Activated effector memory CD4-positive, alpha-beta T cell treated with anti-CD3 and anti-CD28 coated beads, Interleukin-2, amount 50 U/mL, for 16 hours (primary cell): ENCODE measurements around the gene ACSM6.

Experiments used
- DNase-seq: peaks from one replicate; pipeline ENCODE4 v3.0.0-alpha.2; 2020

Gene ACSM6

GRCh38 chr10:95247200-95247880 is 53.3 kb downstream of the ACSM6 start:
- no peak for DNase-seq

GRCh38 chr10:95247881-95248583 is 54.0 kb downstream of the ACSM6 start:
- DNase-seq: no peak

- no peak for DNase-seq
These were observed 55.0 kb downstream of the ACSM6 start for GRCh38 chr10:95248989-95249388.

DNA sequence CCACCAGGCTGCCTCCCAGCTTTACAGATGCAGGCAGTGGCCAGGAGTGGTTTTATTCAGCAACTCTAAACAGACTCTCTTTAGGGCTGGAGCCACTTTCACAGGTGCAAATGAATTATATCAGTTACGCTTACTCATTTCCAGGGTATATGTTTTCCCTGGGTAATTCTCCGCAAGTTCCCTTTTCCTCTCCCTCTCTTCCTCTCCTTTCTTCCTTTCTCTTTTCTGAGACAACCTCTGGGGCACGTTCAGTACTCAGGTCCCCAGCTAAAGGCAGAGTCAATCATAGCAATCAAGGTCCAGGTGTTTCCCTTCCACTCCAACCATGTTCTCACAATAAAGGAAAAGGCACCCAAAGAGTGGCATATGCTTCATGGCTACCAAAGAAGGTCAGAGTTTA is 55.4 kb downstream of the ACSM6 start:
- DNase-seq: no peak

- DNase-seq: no peak
These were observed 56.8 kb downstream of the ACSM6 start for GRCh38 chr10:95250856-95251255.

GRCh38 chr10:95253007-95253406 is 59.0 kb downstream of the ACSM6 start:
- no peak for DNase-seq

GRCh38 chr10:95253686-95254085 is 59.6 kb downstream of the ACSM6 start:
- DNase-seq: no peak

DNA sequence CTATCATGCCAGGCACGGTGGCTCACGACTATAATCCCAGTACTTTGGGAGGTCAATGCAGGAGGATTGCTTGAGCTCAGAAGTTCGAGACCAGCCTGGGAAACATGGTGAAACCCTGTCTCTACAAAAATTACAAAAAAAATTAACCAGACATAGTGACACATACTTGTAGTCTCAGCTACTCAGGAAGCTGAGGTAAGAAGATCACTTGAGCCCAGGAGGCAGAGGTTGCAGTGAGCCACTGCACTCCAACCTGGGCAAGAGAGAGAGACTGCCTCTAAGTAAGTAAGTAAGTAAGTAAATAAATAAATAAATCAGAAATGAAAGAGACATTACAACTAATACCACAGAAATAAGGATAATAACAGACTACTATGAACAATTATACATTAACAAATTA is 60.6 kb downstream of the ACSM6 start:
- no peak for DNase-seq

DNA sequence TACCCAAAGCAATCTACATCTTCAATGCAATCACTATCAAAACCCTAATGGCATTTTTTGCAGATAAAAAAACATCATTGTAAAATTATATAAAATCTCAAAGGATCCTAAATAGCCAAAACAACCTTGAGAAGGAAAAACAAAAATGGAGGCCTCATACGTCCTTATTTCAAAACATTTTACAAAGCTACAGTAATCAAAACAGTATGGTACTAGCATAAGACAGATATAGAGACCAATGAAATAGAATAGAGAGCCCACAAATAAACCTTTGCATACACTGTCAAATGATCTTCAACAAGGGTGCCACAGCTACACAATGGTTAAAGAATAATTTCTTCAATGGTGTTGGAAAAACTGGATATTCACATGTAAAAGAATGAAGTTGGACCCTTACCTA is 62.2 kb downstream of the ACSM6 start:
- DNase-seq: no peak

DNA sequence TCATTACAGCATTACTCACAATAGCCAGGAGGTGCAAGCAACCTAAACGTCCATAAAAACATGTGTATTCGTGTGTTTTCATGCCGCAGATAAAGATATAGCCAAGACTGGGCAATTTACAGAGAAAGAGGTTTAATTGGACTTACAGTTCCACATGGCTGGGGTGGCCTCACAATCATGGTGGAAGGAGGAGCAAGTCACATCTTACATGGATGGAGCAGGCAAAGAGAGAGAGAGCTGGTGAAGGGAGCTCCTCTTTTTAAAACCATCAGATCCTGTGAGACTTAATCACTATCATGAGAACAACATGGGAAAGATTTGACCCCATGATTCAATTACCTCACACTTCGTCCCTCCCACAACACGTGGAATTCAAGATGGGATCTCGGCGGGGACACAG is 63.8 kb downstream of the ACSM6 start:
- no peak for DNase-seq

GRCh38 chr10:95260397-95260881 is 66.4 kb downstream of the ACSM6 start:
- DNase-seq: no peak

DNA sequence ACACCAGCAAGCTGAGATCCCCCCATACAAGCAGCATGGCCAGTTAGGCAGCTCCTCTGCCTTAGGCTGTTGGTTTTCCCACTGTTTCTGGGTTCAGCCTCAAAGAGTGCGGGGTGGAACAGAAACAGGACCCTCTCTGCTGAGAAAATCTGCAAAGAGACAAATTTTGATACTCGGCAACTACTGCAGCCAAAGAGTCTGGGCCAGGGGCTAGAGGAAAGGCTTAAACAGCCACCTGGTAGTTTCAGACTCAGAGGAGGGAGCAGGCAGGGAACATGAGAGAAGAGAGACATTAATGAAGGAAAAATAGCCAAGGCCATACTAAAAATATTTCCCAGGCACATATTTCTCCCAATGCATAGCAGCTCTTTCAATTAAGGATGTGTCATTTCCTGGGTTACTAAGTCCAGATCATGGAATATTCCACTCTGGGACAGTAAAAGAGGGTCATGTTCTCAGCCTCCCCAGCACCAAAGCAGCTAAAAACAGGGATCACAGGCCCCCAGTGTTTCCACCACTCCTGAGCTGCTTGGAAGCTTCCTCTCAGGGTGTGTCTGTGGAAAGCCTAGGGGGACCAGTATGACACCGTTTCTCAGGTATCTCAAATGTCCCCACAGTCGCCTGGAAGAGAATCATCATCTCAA is 67.0 kb downstream of the ACSM6 start:
- no peak for DNase-seq

DNA sequence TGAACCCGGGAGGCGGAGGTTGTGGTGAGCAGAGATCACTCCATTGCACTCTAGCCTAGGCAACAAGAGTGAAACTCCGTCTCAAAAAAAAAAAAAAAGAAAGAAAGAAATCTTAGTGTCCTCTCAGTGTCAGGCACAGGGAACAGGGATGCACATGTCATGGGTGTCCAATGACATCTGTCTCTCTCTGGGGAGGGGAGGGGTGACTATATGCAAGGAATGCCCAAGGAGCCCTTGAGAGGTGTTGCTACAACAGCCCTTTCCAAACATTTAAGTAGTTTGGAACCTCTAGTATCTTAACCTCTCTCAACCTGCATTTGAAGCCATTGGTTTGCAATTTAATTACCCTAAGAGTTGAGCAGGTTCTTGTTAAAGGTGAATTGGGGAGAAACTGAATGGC is 67.9 kb downstream of the ACSM6 start:
- DNase-seq: no peak

DNA sequence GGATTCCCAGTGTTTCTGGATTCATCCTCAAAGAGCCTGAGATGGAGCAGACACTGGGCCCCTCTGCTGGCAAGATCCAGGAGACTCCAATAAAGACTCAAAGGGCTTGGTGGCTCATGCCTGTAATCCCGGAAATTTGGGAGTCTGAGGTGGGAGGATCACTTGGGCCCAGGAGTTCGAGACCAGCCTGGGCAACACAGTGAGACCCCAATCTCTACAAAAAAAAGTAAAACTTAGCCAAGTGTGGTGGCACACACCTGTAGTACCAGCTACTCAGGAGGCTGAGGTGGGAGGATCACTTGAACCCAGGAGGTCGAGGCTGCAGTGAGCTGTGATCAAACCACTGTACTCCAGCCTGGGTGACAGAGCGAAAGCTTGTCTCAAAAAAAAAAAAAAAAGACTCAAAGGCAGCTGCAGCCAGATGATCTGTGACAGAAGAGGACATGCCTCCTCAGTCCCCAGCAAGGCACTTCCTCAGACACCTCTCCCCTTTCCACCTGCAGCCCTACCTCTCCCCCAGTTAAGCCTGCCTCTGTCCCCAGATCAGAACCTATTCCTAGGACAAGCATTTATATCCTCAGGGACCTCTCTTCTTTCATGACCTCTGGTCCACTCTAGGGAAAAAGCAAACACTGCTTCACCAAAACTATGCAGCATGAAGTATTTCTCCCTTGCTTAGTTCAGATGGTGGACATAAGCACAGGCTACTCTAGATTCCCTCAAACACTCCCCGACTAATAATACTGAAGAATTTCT is 68.9 kb downstream of the ACSM6 start:
- DNase-seq: no peak

GRCh38 chr10:95263864-95264226 is 69.8 kb downstream of the ACSM6 start:
- DNase-seq: no peak

DNA sequence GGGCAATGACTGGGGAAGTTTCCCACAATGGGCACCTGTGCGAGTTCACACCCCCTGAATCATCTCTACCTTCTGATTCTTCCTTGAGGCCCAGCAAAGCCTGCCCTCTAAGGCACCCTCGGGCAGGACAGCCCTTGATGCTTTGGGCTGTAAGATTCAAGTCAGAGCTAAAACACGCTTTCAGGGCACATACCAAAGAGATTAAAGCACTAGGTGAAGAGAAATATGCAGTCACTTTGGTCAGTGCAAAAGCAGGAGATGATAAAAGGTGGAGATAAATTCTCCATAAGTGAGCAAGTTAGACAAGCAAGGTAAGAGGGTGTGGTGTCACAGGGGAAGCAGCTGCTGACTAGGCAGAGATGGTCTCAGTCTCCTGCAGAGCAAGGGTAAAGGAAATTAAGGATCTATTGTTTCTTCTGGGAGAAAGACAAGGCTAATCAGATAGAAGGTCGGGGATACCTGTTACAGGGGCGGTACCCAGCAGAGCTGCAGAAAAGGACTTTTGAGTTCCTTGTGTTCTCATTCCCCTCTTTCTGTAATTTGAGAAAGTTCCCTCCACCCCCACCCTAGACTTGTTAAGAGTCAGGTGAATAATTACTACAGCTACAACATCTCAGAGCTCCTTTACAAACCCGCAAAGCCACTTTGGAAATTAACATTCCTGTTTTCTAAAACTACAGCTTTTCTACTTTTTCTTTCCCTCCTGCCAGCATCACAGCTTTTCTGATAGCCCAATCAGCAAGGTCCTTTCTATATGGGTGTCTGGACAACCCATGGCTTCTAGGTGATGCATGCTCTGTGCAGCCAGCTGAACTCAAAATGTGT is 70.4 kb downstream of the ACSM6 start:
- no peak for DNase-seq

DNA sequence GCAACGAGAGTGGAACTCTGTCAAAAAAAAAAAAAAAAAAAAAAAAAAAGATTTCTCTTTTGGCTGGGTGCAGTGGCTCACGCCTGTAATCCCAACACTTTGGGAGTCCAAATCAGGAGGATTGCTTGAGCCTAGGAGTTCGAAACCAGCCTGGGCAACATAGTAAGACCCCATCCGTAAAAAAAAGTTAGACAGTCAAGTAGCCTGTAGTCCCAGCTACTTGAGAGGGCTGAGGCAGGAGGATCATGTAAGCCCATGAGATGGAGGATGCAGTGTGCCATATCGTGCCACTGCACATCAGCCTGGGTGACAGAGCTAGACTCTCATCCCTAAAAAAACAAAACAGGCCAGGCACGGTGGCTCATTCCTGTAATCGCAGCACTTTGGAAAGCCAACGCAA is 71.5 kb downstream of the ACSM6 start:
- DNase-seq: no peak

GRCh38 chr10:95266674-95267095 is 72.6 kb downstream of the ACSM6 start:
- DNase-seq: no peak

DNA sequence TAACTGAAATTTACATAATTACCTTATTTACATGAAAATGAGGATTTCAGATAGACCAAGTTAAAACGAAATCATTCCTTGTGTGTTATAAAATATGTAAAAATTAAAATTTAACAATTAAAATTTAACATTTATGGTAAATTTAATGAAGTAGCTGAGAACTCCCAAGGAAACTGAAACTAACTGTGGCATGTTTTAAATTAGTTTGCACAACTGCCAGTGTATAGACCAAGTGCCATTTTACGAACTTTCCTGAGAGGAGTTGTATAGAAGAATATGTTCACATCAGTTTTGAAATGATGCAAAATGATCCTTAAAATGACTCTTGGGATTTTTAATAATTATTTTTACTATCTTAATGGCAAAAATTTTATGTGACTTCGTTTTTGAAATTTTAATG is 73.2 kb downstream of the ACSM6 start:
- no peak for DNase-seq

GRCh38 chr10:95268438-95268837 is 74.4 kb downstream of the ACSM6 start:
- no peak for DNase-seq

- DNase-seq: no peak
These were observed 79.6 kb downstream of the ACSM6 start for GRCh38 chr10:95273393-95274312.
